ENCODE data around the gene ALG13. TPM values are rescaled to one million over a fixed set of nuclear protein-coding genes. Genes with fewer than 3 reads are reported as not detected.
A peak's percentile ranks its signal among the peaks of the same experiment; 100 is the strongest.

The ALG13 gene
- total RNA-seq, 2 donors from 2014 or later, result 38.6 to 77.2 TPM

GRCh38 chrX:111652719-111653118 lies 28.3 kb upstream of the ALG13 start:
- TF ChIP-seq CTCF (conservative IDR thresholded peaks at IDR 0.05), result peak; percentile 33
- no peak overlapping the region for H3K9ac ChIP-seq (ENCODE audit: extremely low read depth, low read length, poor library complexity, severe bottlenecking)
- H3K27ac ChIP-seq (ENCODE audit: low read depth, low read length), result no peak overlapping the region
- no peaks in the 10 kb centered on the region for H3K4me1 ChIP-seq (ENCODE audit: control insufficient read depth, insufficient read depth, low read length)
- H3K4me3 ChIP-seq (ENCODE audit: low read length), result no peak overlapping the region
- Mint-ChIP-seq H3K36me3 (ENCODE audit: low read depth) (no peaks in the 10 kb centered on the region), H3K27me3 (ENCODE audit: insufficient read depth) (no peaks in the 10 kb centered on the region), H3K27ac (no peak overlapping the region), H3K4me3 (no peak overlapping the region), H3K4me1 (no peaks in the 10 kb centered on the region), H3K9me3 (no peaks in the 10 kb centered on the region)
- H3K36me3 ChIP-seq (ENCODE audit: control insufficient read depth, insufficient read depth, low read length), result no peaks in the 10 kb centered on the region
- no peak for DNase-seq
- no peaks in the 10 kb centered on the region for H3K27me3 ChIP-seq (ENCODE audit: control insufficient read depth, insufficient read depth, low read length, poor library complexity, severe bottlenecking)
- WGBS, 2 experiments (ENCODE audit: insufficient coverage in 1 of 2, insufficient read length in 1 of 2), result 92% methylated on average over 2 of the region's 3 CpGs; no CpG with 5 or more reads in 1 of the 2 experiments
- no peaks in the 10 kb centered on the region for H3K9me3 ChIP-seq (ENCODE audit: control insufficient read depth, low read length)

DNA sequence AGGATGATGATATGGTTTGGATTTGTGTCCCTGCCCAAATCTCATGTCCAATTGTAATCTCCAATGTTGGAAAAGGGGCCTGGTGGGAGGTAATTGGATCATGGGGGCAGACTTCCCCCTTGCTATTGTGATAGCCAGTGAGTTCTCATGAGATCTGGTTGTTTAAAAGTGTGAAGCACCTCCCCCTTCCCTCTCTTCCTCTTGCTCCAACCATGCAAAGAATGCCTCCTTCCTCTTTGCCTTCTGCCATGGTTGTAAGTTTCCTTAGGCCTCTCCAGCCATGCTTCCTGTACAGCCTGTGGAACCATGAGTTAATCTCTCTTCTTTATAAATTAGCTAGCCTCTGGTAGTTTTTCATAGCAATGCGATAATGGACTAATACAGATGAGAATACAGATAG lies 19.7 kb upstream of the ALG13 start:
- no peak for TF ChIP-seq CTCF (conservative IDR thresholded peaks at IDR 0.05)
- no peak overlapping the region for H3K27ac ChIP-seq (ENCODE audit: low read depth, low read length)
- DNase-seq, result no peak
- H3K36me3 ChIP-seq (ENCODE audit: control insufficient read depth, insufficient read depth, low read length), result no peaks in the 10 kb centered on the region
- Mint-ChIP-seq H3K36me3 (ENCODE audit: low read depth) (no peaks in the 10 kb centered on the region), H3K27ac (no peak overlapping the region), H3K9me3 (no peaks in the 10 kb centered on the region), H3K4me1 (peaks cover 3% of the 10 kb centered on the region), H3K27me3 (ENCODE audit: insufficient read depth) (no peaks in the 10 kb centered on the region), H3K4me3 (no peak overlapping the region)
- no peaks in the 10 kb centered on the region for H3K4me1 ChIP-seq (ENCODE audit: control insufficient read depth, insufficient read depth, low read length)
- WGBS, 2 experiments (ENCODE audit: insufficient coverage in 1 of 2, insufficient read length in 1 of 2), result 75% methylated on average over 1 of the region's 1 CpG; no CpG with 5 or more reads in 1 of the 2 experiments
- H3K9ac ChIP-seq (ENCODE audit: extremely low read depth, low read length, poor library complexity, severe bottlenecking), result no peak overlapping the region
- H3K9me3 ChIP-seq (ENCODE audit: control insufficient read depth, low read length), result no peaks in the 10 kb centered on the region
- no peak overlapping the region for H3K4me3 ChIP-seq (ENCODE audit: low read length)
- no peaks in the 10 kb centered on the region for H3K27me3 ChIP-seq (ENCODE audit: control insufficient read depth, insufficient read depth, low read length, poor library complexity, severe bottlenecking)

DNA sequence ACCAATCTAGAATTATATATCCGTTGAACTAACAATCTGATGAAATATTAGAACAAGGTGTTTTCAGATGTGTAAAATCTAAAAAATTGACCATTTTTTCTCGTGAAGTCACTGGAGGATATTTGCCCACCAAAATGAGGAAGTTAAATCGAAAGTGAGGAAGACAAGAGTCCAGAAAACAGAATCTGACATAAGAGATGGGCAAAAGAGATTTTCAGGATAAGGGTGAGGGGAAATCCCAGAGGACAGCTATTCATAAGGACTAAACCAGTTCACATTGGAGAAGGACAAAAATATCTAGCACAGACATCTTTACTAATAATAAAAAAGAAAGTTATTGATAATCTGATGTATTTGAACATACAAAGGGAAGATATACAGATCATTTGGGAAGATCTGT lies 18.7 kb upstream of the ALG13 start:
- no peaks in the 10 kb centered on the region for H3K36me3 ChIP-seq (ENCODE audit: control insufficient read depth, insufficient read depth, low read length)
- H3K4me3 ChIP-seq (ENCODE audit: low read length), result no peak overlapping the region
- Mint-ChIP-seq H3K27ac (no peak overlapping the region), H3K4me3 (no peak overlapping the region), H3K36me3 (ENCODE audit: low read depth) (no peaks in the 10 kb centered on the region), H3K4me1 (peaks cover 3% of the 10 kb centered on the region), H3K27me3 (ENCODE audit: insufficient read depth) (no peaks in the 10 kb centered on the region), H3K9me3 (no peaks in the 10 kb centered on the region)
- WGBS, 2 experiments (ENCODE audit: insufficient coverage in 1 of 2, insufficient read length in 1 of 2), result 80 to 92% methylated on average over 1 to 3 of the region's 3 CpGs
- no peak for DNase-seq
- no peaks in the 10 kb centered on the region for H3K9me3 ChIP-seq (ENCODE audit: control insufficient read depth, low read length)
- H3K27me3 ChIP-seq (ENCODE audit: control insufficient read depth, insufficient read depth, low read length, poor library complexity, severe bottlenecking), result no peaks in the 10 kb centered on the region
- H3K9ac ChIP-seq (ENCODE audit: extremely low read depth, low read length, poor library complexity, severe bottlenecking), result no peak overlapping the region
- H3K4me1 ChIP-seq (ENCODE audit: control insufficient read depth, insufficient read depth, low read length), result no peaks in the 10 kb centered on the region
- TF ChIP-seq CTCF (conservative IDR thresholded peaks at IDR 0.05), result no peak
- H3K27ac ChIP-seq (ENCODE audit: low read depth, low read length), result no peak overlapping the region

Data from endodermal cell (in vitro differentiated cells).